ENCODE results near the gene CACNA2D3. TPM values are rescaled to one million over a fixed set of nuclear protein-coding genes. Genes with fewer than 3 reads are reported as not detected.
"Not testable (repeated sequence)": the region's sequence is repeated elsewhere in the genome, so short reads cannot be mapped to it uniquely, and the experiment has no call there.

Gene CACNA2D3
- total RNA-seq, 1 donor from 2014 or later = not detected

- Histone ChIP-seq H3K4me3 (no peak overlapping the region), H3K4me2 (no peak overlapping the region), H3K9ac (no peak overlapping the region), H3K27me3 (no peaks in the 10 kb centered on the region), H3K36me3 (no peaks in the 10 kb centered on the region), H3K79me2 (ENCODE audit: low read depth) (no peaks in the 10 kb centered on the region), H3K9me3 (ENCODE audit: low read depth) (no peaks in the 10 kb centered on the region), H2AFZ (replicated peaks) (no peak overlapping the region), H4K20me1 (ENCODE audit: low read depth) (no peaks in the 10 kb centered on the region), H3K4me1 (peaks cover 2% of the 10 kb centered on the region), H3K27ac (no peak overlapping the region), H3F3A (ENCODE audit: low read depth) (no peaks in the 10 kb centered on the region)
- Mint-ChIP-seq H3K9me3 (peaks cover 8% of the 10 kb centered on the region), H3K4me3 (no peak overlapping the region), H3K36me3 (no peaks in the 10 kb centered on the region), H3K27me3 (ENCODE audit: insufficient read depth, low read depth) (peaks cover 3% of the 10 kb centered on the region), H3K27ac (no peak overlapping the region), H3K4me1 (peaks cover 6% of the 10 kb centered on the region)
- no peak for DNase-seq (ENCODE audit: low spot score)
- no peak for TF ChIP-seq EZH2phosphoT487 (IDR thresholded peaks at IDR 0.05)
- TF ChIP-seq EZH2 (IDR thresholded peaks at IDR 0.05) = no peak
- TF ChIP-seq CTCF (IDR thresholded peaks at IDR 0.05) = no peak
These were observed 510.5 kb downstream of the CACNA2D3 start for GRCh38 chr3:54632834-54633233.

- H3K27me3 Mint-ChIP-seq (ENCODE audit: insufficient read depth, low read depth) = peaks cover 7% of the 10 kb centered on the region
- no peaks in the 10 kb centered on the region for H3K36me3 Mint-ChIP-seq
- TF ChIP-seq EZH2 (IDR thresholded peaks at IDR 0.05) (no peak), CTCF (IDR thresholded peaks at IDR 0.05) (no peak), EZH2phosphoT487 (IDR thresholded peaks at IDR 0.05) (no peak)
- no peak overlapping the region for H3K27ac ChIP-seq
- no peak overlapping the region for H3K4me3 ChIP-seq
- no peak overlapping the region for H3K4me3 Mint-ChIP-seq
- no peak overlapping the region for H3K9ac ChIP-seq
- peaks cover 2% of the 10 kb centered on the region for H3K4me1 Mint-ChIP-seq
- H3F3A ChIP-seq (ENCODE audit: low read depth) = no peaks in the 10 kb centered on the region
- no peak overlapping the region for H3K27ac Mint-ChIP-seq
- peaks cover under 1% of the 10 kb centered on the region for H3K79me2 ChIP-seq (ENCODE audit: low read depth)
- no peak overlapping the region for H3K4me2 ChIP-seq
- H3K9me3 Mint-ChIP-seq = peaks cover 4% of the 10 kb centered on the region
- H3K27me3 ChIP-seq = peaks cover under 1% of the 10 kb centered on the region
- no peaks in the 10 kb centered on the region for H3K36me3 ChIP-seq
- no peaks in the 10 kb centered on the region for H3K9me3 ChIP-seq (ENCODE audit: low read depth)
- H2AFZ ChIP-seq (replicated peaks) = no peak overlapping the region
- no peak for DNase-seq (ENCODE audit: low spot score)
- no peaks in the 10 kb centered on the region for H4K20me1 ChIP-seq (ENCODE audit: low read depth)
- H3K4me1 ChIP-seq = peaks cover 3% of the 10 kb centered on the region
These were observed 511.2 kb downstream of the CACNA2D3 start for GRCh38 chr3:54633444-54634121.

- peaks cover 2% of the 10 kb centered on the region for H3K4me1 Mint-ChIP-seq
- H3K36me3 Mint-ChIP-seq = no peaks in the 10 kb centered on the region
- DNase-seq (ENCODE audit: low spot score) = no peak
- H3K27ac Mint-ChIP-seq = no peak overlapping the region
- Histone ChIP-seq H3F3A (ENCODE audit: low read depth) (no peaks in the 10 kb centered on the region), H3K27me3 (peaks cover 6% of the 10 kb centered on the region), H3K9me3 (ENCODE audit: low read depth) (no peaks in the 10 kb centered on the region), H3K9ac (no peak overlapping the region), H3K4me3 (no peak overlapping the region), H2AFZ (replicated peaks) (no peak overlapping the region), H4K20me1 (ENCODE audit: low read depth) (no peaks in the 10 kb centered on the region), H3K4me2 (no peak overlapping the region), H3K27ac (no peak overlapping the region), H3K36me3 (no peaks in the 10 kb centered on the region), H3K4me1 (peaks cover 8% of the 10 kb centered on the region), H3K79me2 (ENCODE audit: low read depth) (peaks cover 6% of the 10 kb centered on the region)
- H3K27me3 Mint-ChIP-seq (ENCODE audit: insufficient read depth, low read depth) = peaks cover 12% of the 10 kb centered on the region
- TF ChIP-seq EZH2 (IDR thresholded peaks at IDR 0.05) (no peak), EZH2phosphoT487 (IDR thresholded peaks at IDR 0.05) (no peak), CTCF (IDR thresholded peaks at IDR 0.05) (no peak)
- peaks cover 6% of the 10 kb centered on the region for H3K9me3 Mint-ChIP-seq
- H3K4me3 Mint-ChIP-seq = no peak overlapping the region
These were observed 511.7 kb downstream of the CACNA2D3 start for GRCh38 chr3:54634122-54634469.

- DNase-seq (ENCODE audit: low spot score); H3K36me3 ChIP-seq; H3K9me3 ChIP-seq (ENCODE audit: low read depth); H3K27ac Mint-ChIP-seq; H3K36me3 Mint-ChIP-seq; H3K9ac ChIP-seq; H3K27ac ChIP-seq; H4K20me1 ChIP-seq (ENCODE audit: low read depth); H3K4me3 Mint-ChIP-seq; H3K4me1 Mint-ChIP-seq: not testable (repeated sequence)
- peaks cover 19% of the 10 kb centered on the region for H3K9me3 Mint-ChIP-seq
- peaks cover 21% of the 10 kb centered on the region for H3K79me2 ChIP-seq (ENCODE audit: low read depth)
- H3K4me2 ChIP-seq = peak overlapping the region; percentile 73
- peaks cover 12% of the 10 kb centered on the region for H3K27me3 Mint-ChIP-seq (ENCODE audit: insufficient read depth, low read depth)
- H3K27me3 ChIP-seq = peaks cover 15% of the 10 kb centered on the region
- peaks cover 35% of the 10 kb centered on the region for H3K4me1 ChIP-seq
- peak overlapping the region; percentile 0 for H3K4me3 ChIP-seq
- H3F3A ChIP-seq (ENCODE audit: low read depth) = peaks cover 24% of the 10 kb centered on the region
- peak overlapping the region; percentile 87 for H2AFZ ChIP-seq (replicated peaks)
These were observed 517.5 kb downstream of the CACNA2D3 start for GRCh38 chr3:54639790-54640372.
